ENCODE measurements around the gene URM1. TPM values are rescaled to one million over a fixed set of nuclear protein-coding genes. Genes with fewer than 3 reads are reported as not detected.
"Not testable (repeated sequence)": the region's sequence is repeated elsewhere in the genome, so short reads cannot be mapped to it uniquely, and the experiment has no call there.

Gene URM1
- total RNA-seq, 5 donors from 2014 or later (not counting 1 experiment from before 2014, with no cell fraction given), result 38.7 to 55.8 (median 52.5) TPM

DNA sequence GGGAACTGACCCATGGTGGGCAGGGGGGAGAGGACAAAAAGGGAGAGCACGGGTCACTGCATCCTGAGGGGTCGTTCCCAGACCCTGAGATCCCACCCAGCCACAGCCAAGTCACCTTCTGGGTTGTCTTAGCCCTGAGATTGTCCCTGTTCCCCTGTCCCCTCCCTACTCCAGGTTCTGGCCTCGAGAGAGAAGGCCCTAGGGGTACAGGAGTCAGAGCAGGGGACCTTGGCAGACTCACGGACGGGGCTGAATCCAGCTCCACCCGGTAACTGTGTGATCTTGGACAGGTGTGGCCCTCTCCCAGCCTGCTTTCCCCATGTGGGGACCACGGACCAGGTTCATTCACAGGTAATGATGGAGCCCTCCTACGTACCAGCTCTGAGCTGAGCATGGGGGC, 38.3 kb downstream of the URM1 start:
- H3K9me3 Mint-ChIP-seq, result no peaks in the 10 kb centered on the region
- POLR2A ChIA-PET, result no interaction called here
- no peak overlapping the region for H3K4me3 Mint-ChIP-seq
- CTCF ChIA-PET, result interaction anchor here in 1 of 2 donors (0.6 kb wide), 1 partner anchor 177 kb away, joined by 4 read pairs; no protein-coding TSS in a partner anchor
- DNase-seq, result no peak
- H3K27me3 Mint-ChIP-seq, result peaks cover 25 to 54% of the 10 kb centered on the region in 2 donors
- Histone ChIP-seq H3K36me3 (ENCODE audit: control insufficient read depth in 2 of 2, extremely low read depth in 1 of 2, insufficient read depth in 1 of 2, low read length in 1 of 2) (no peaks in the 10 kb centered on the region), H3K9me3 (no peaks in the 10 kb centered on the region), H3K4me3 (ENCODE audit: control insufficient read depth in 1 of 2, extremely low read depth in 1 of 2, low read length in 1 of 2) (no peak overlapping the region), H3K4me1 (ENCODE audit: control insufficient read depth in 1 of 2, extremely low read depth in 1 of 2, insufficient read depth in 2 of 2, low read length in 2 of 2) (no peaks in the 10 kb centered on the region), H3K27me3 (replicated peaks in 1 of 2; ENCODE audit: control insufficient read depth in 2 of 2, extremely low read depth in 1 of 2, insufficient read depth in 2 of 2, low read length in 1 of 2) (peaks cover 2 to 75% of the 10 kb centered on the region in 2 experiments), H3K27ac (ENCODE audit: low read length) (no peak overlapping the region)
- no peaks in the 10 kb centered on the region for H3K36me3 Mint-ChIP-seq
- no peaks in the 10 kb centered on the region for H3K4me1 Mint-ChIP-seq
- no peak overlapping the region for H3K27ac Mint-ChIP-seq
- 52% methylated on average over 6 of the region's 8 CpGs for WGBS (ENCODE audit: insufficient coverage)
- ATAC-seq (replicated peaks in 1 of 4), result no peak

DNA sequence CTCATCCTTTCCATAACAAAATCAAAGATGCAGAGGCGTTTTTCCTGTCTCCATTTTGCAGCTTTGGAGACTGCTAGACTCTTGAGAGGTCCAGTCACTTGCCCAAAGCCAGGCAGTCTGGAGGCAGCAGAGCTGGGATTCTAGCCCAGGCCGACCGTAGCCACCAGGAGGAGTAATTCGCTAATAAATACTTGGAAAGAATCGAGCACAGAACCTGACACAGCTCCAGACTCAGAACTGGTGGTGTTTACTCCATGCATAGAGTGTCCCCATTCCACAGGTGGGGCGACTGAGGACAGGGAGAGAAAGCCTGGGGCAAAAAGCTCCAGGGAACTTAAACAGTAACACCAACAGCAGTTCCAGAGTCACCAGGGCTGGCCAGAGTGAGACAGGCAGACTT, 38.8 kb downstream of the URM1 start:
- DNase-seq (no peak), ATAC-seq (replicated peaks in 1 of 4) (no peak)
- no peaks in the 10 kb centered on the region for H3K36me3 Mint-ChIP-seq
- H3K4me3 ChIP-seq (ENCODE audit: control insufficient read depth in 1 of 2, extremely low read depth in 1 of 2, low read length in 1 of 2), result no peak overlapping the region
- no peak overlapping the region for H3K27ac ChIP-seq (ENCODE audit: low read length)
- 20% methylated on average over 1 of the region's 6 CpGs for WGBS (ENCODE audit: insufficient coverage)
- H3K9me3 Mint-ChIP-seq, result no peaks in the 10 kb centered on the region
- peaks cover 2 to 80% of the 10 kb centered on the region in 2 experiments for H3K27me3 ChIP-seq (replicated peaks in 1 of 2; ENCODE audit: control insufficient read depth in 2 of 2, extremely low read depth in 1 of 2, insufficient read depth in 2 of 2, low read length in 1 of 2)
- ChIA-PET CTCF (interaction anchor here in 1 of 2 donors (0.6 kb wide), 1 partner anchor 176 kb away, joined by 4 read pairs; no protein-coding TSS in a partner anchor), POLR2A (no interaction called here)
- no peaks in the 10 kb centered on the region for H3K9me3 ChIP-seq
- H3K4me3 Mint-ChIP-seq, result no peak overlapping the region
- peaks cover 30 to 60% of the 10 kb centered on the region in 2 donors for H3K27me3 Mint-ChIP-seq
- H3K27ac Mint-ChIP-seq, result no peak overlapping the region
- no peaks in the 10 kb centered on the region for H3K4me1 Mint-ChIP-seq
- H3K36me3 ChIP-seq (ENCODE audit: control insufficient read depth in 2 of 2, extremely low read depth in 1 of 2, insufficient read depth in 1 of 2, low read length in 1 of 2), result no peaks in the 10 kb centered on the region
- no peaks in the 10 kb centered on the region for H3K4me1 ChIP-seq (ENCODE audit: control insufficient read depth in 1 of 2, extremely low read depth in 1 of 2, insufficient read depth in 2 of 2, low read length in 2 of 2)

DNA sequence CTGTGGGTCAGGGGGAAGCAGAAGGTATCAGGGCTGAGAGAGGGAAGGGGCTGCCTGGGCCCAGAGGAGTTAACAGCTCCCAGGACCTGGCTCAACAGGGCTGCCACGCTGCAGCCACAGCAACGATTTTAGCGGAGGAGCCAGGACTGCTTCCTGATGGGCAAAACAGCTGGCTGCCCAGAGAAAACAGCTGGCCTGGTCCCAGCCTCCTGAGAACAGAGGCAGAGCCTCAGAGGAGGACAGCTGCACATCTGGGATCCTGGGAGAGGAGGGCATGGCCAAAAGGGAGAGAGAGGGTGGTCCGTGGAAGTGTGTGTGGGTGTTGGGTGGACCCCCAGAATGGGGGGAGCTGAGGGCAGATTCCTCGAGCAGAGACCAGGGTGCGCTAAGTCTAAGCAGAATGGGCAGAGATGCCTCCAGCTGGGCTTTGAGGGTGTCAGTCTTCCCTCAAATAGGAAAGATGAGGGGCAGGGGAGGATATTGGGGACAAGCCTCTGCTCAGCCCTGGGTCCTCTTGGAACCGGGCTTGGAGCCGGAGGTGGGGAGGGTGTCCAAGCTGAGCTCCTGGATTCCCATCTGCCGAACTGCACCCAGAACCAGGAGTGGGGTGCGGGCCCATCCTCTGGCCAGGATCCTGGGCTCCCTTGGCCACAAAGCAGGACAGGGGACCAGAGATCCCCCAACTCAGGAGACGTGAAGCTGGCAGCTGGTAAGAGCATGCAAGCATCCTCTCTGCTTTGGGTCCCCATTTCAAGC, 40.4 kb downstream of the URM1 start:
- WGBS (ENCODE audit: insufficient coverage), result 61% methylated on average over 11 of the region's 11 CpGs
- Histone ChIP-seq H3K27me3 (replicated peaks in 1 of 2; ENCODE audit: control insufficient read depth in 2 of 2, extremely low read depth in 1 of 2, insufficient read depth in 2 of 2, low read length in 1 of 2) (peaks cover 1 to 75% of the 10 kb centered on the region in 2 experiments), H3K9me3 (no peaks in the 10 kb centered on the region), H3K4me3 (ENCODE audit: control insufficient read depth in 1 of 2, extremely low read depth in 1 of 2, low read length in 1 of 2) (no peak overlapping the region), H3K36me3 (ENCODE audit: control insufficient read depth in 2 of 2, extremely low read depth in 1 of 2, insufficient read depth in 1 of 2, low read length in 1 of 2) (no peaks in the 10 kb centered on the region), H3K4me1 (ENCODE audit: control insufficient read depth in 1 of 2, extremely low read depth in 1 of 2, insufficient read depth in 2 of 2, low read length in 2 of 2) (no peaks in the 10 kb centered on the region), H3K27ac (ENCODE audit: low read length) (no peak overlapping the region)
- peaks cover 40 to 70% of the 10 kb centered on the region in 2 donors for H3K27me3 Mint-ChIP-seq
- H3K4me3 Mint-ChIP-seq, result no peak overlapping the region
- H3K36me3 Mint-ChIP-seq, result no peaks in the 10 kb centered on the region
- peak in 1 of 4 experiments; percentile 16 for ATAC-seq (replicated peaks in 1 of 4)
- no peak for DNase-seq
- CTCF ChIA-PET, result interaction anchor here in 1 of 2 donors (0.7 to 0.9 kb wide), 2 partner anchors 25 to 115 kb away, joined by 3 read pairs; no protein-coding TSS in a partner anchor
- H3K4me1 Mint-ChIP-seq, result no peaks in the 10 kb centered on the region
- H3K9me3 Mint-ChIP-seq, result no peaks in the 10 kb centered on the region
- POLR2A ChIA-PET, result interaction anchor here in 1 of 2 donors (0.5 to 0.6 kb wide), 2 partner anchors 93 to 577 kb away, joined by 5 to 7 read pairs; no protein-coding TSS in a partner anchor
- no peak overlapping the region for H3K27ac Mint-ChIP-seq

DNA sequence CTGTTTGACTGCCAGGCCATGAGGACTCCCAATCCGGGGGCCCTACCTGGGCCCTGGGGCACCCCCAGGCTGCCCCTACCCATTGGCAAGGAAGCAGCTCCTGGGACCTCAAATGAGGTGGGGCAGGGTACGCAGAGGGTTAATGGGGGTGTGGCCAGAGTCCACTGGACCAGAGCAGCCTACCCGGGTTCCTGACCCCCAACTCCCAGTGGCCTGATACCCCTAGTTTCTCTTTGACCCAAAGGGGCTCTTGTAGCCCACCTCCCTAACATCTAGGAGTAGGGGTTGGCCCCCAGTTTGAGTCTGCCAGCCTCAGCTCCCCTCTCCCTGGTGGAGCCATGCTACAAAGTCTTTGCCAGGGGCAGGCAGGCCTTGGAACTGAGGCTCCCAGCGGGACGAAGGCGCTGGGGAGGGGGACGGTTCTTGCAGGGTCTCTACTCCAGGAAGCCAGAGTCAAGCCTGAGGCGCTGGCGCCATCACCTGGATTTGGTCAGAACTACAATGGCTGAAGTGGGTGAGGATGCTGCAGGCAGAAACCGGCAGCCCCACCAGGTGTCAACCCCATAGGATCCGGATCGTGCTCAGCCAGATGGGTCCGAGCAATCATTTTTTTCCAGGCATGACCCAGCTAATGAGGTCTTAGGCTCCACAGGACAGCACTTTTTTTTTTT, 41.1 kb downstream of the URM1 start:
- Mint-ChIP-seq H3K27ac (no peak overlapping the region), H3K36me3 (no peaks in the 10 kb centered on the region), H3K4me3 (no peak overlapping the region), H3K9me3 (no peaks in the 10 kb centered on the region), H3K4me1 (no peaks in the 10 kb centered on the region), H3K27me3 (peaks cover 39 to 65% of the 10 kb centered on the region in 2 donors)
- Histone ChIP-seq H3K9me3 (no peaks in the 10 kb centered on the region), H3K27ac (ENCODE audit: low read length) (no peak overlapping the region), H3K4me1 (ENCODE audit: control insufficient read depth in 1 of 2, extremely low read depth in 1 of 2, insufficient read depth in 2 of 2, low read length in 2 of 2) (no peaks in the 10 kb centered on the region), H3K27me3 (replicated peaks in 1 of 2; ENCODE audit: control insufficient read depth in 2 of 2, extremely low read depth in 1 of 2, insufficient read depth in 2 of 2, low read length in 1 of 2) (peaks cover 0 to 75% of the 10 kb centered on the region in 2 experiments), H3K4me3 (ENCODE audit: control insufficient read depth in 1 of 2, extremely low read depth in 1 of 2, low read length in 1 of 2) (no peak overlapping the region), H3K36me3 (ENCODE audit: control insufficient read depth in 2 of 2, extremely low read depth in 1 of 2, insufficient read depth in 1 of 2, low read length in 1 of 2) (no peaks in the 10 kb centered on the region)
- ChIA-PET POLR2A (no interaction called here), CTCF (interaction anchor here in 1 of 2 donors (0.7 to 0.9 kb wide), 3 partner anchors 25 to 115 kb away, joined by 3 read pairs; no protein-coding TSS in a partner anchor)
- 10% methylated on average over 9 of the region's 13 CpGs for WGBS (ENCODE audit: insufficient coverage)
- DNase-seq, result peak in 32 of 35 experiments; percentile 10 to 60 (median 34)
- ATAC-seq (replicated peaks in 1 of 4), result peak in 2 of 4 experiments; percentile 44 to 66

DNA sequence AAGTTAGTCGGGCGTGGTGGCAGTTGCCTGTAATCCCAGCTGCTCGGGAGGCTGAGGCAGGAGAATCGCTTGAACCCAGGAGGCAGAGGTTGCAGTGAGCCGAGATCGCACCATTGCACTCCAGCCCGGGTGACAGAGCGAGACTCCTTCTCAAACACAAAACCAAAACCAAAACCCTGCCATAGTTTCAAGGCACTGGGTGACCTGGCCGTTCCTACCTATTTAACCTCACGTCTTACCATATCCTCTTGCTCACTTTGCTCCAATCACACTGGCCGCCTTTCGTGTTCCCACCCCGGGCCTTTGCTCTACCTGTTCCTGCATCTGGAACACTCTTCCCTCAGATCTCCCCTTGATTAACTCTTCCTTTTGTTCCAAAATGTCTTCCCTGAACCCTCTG, 42.6 kb downstream of the URM1 start:
- POLR2A ChIA-PET; H3K4me1 ChIP-seq (ENCODE audit: control insufficient read depth in 1 of 2, extremely low read depth in 1 of 2, insufficient read depth in 2 of 2, low read length in 2 of 2); H3K36me3 ChIP-seq (ENCODE audit: control insufficient read depth in 2 of 2, extremely low read depth in 1 of 2, insufficient read depth in 1 of 2, low read length in 1 of 2); H3K27ac Mint-ChIP-seq; DNase-seq; H3K36me3 Mint-ChIP-seq; H3K9me3 Mint-ChIP-seq; H3K4me1 Mint-ChIP-seq; H3K9me3 ChIP-seq; H3K4me3 Mint-ChIP-seq; CTCF ChIA-PET; H3K27ac ChIP-seq (ENCODE audit: low read length); ATAC-seq (replicated peaks in 1 of 4); H3K4me3 ChIP-seq (ENCODE audit: control insufficient read depth in 1 of 2, extremely low read depth in 1 of 2, low read length in 1 of 2): not testable (repeated sequence)
- 81% methylated on average over 12 of the region's 13 CpGs for WGBS (ENCODE audit: insufficient coverage)
- H3K27me3 ChIP-seq (replicated peaks in 1 of 2; ENCODE audit: control insufficient read depth in 2 of 2, extremely low read depth in 1 of 2, insufficient read depth in 2 of 2, low read length in 1 of 2), result peaks cover 0 to 81% of the 10 kb centered on the region in 2 experiments
- peaks cover 35 to 59% of the 10 kb centered on the region in 2 donors for H3K27me3 Mint-ChIP-seq

DNA sequence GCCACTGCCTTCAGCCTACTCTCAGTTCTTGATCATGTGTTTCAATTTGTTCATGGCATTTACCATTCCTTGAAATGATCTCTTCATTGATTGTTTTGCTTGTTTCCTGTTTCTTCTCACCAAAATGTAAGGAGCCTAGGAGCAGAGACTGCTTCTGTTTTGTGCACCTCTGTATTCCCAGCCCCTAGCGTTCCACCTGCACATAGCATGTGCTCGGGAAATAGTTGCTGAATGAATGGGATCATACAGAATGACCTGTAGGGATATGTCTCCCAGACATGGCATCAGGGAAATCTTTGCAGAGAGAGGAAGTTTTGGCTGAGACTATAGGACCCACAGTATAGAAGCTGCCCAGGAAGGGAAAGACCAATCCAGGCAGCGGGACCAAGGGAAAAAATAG, 43.3 kb downstream of the URM1 start:
- Mint-ChIP-seq H3K27me3 (peaks cover 40 to 63% of the 10 kb centered on the region in 2 donors), H3K4me1 (peaks cover 6 to 7% (median 6%) of the 10 kb centered on the region in 3 donors), H3K27ac (no peak overlapping the region), H3K36me3 (no peaks in the 10 kb centered on the region), H3K4me3 (no peak overlapping the region), H3K9me3 (no peaks in the 10 kb centered on the region)
- Histone ChIP-seq H3K27me3 (replicated peaks in 1 of 2; ENCODE audit: control insufficient read depth in 2 of 2, extremely low read depth in 1 of 2, insufficient read depth in 2 of 2, low read length in 1 of 2) (peaks cover 5 to 83% of the 10 kb centered on the region in 2 experiments), H3K4me3 (ENCODE audit: control insufficient read depth in 1 of 2, extremely low read depth in 1 of 2, low read length in 1 of 2) (no peak overlapping the region), H3K27ac (ENCODE audit: low read length) (no peak overlapping the region), H3K9me3 (no peaks in the 10 kb centered on the region), H3K4me1 (ENCODE audit: control insufficient read depth in 1 of 2, extremely low read depth in 1 of 2, insufficient read depth in 2 of 2, low read length in 2 of 2) (peaks cover 0 to 7% of the 10 kb centered on the region in 2 experiments), H3K36me3 (ENCODE audit: control insufficient read depth in 2 of 2, extremely low read depth in 1 of 2, insufficient read depth in 1 of 2, low read length in 1 of 2) (no peaks in the 10 kb centered on the region)
- ChIA-PET POLR2A (no interaction called here), CTCF (no interaction called here)
- 66% methylated on average over 3 of the region's 3 CpGs for WGBS (ENCODE audit: insufficient coverage)
- DNase-seq (no peak), ATAC-seq (replicated peaks in 1 of 4) (no peak)

Data from T-cell (primary cell).